Stimulated activated CD4-positive, alpha-beta T cell treated with anti-CD3 and anti-CD28 coated beads, Interleukin-1b, Interleukin-23, amount 100 ng/mL, for 48 hours (primary cell): ENCODE data around the gene RDH8.

ENCODE experiments used
- DNase-seq: peaks from one replicate; pipeline ENCODE4 v3.0.0-alpha.2; 2020

The RDH8 gene

DNA sequence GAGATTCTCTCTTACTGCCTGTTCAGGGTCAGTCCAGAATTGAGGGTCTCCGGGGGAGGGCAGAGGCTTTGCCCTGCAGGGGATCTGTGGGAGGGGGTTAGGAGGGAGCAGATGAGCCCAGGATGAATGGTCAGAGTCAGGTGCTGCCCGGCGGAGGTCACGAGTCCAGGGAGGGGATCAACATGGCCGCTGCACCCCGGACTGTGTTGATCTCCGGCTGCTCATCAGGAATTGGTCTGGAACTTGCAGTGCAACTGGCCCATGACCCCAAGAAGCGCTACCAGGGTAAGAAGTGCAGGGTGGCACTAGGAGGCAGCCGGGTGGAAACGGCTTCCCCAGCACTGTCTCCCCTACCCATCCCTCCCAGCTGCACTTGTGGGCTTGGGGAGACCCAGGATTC, at the start of gene RDH8:
Gene RDH8, plus strand, starts transcription at position 168 of the 400 bp plus-strand sequence. Its CDS starts 15 bp downstream, at position 183.
- DNase-seq, result no peak

GRCh38 chr19:9966024-9966423, 47.3 kb upstream of the RDH8 start:
- DNase-seq, result no peak

DNA sequence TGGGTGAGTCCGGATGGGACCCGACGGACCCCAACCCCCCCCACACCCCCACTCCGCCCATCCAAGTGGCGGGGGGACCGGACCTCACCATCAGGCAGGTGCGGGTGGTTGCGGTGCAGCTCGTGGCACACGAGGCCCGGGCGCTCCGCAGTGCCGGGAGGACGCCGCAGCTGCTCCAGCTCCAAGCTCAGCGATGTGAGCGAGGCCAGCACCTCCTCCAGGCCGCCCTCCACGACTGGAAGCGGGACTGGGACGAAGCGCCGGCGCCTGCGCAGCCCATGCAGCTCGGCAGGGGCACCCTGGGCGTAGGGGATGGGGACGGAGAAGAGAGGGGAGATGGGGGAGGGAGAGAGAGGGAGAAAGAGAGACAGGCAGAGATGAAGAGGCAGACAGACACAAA, 46.8 kb upstream of the RDH8 start:
- DNase-seq, result no peak

DNA sequence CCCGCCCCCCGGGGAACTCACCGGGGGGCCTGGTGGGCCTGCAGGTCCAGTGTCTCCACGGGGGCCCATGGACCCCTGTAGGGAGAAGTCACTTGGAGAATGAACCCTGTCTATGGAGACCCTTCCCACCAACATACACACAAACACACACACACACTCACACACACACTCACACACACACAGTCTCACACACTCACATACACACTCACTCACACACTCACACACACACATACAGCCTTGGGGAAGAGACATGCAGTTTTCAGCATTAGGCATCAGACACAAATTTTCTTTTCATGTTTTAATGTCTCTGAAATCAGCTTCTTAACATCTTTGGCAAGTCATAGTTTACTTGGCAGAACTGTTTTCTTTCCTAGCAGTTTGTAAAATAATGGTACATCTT, 46.0 kb upstream of the RDH8 start:
- DNase-seq, result no peak

- DNase-seq, result no peak
Observed at GRCh38 chr19:9968820-9969687, 44.2 kb upstream of the RDH8 start.

- DNase-seq, result no peak
Observed at GRCh38 chr19:9969688-9969975, 43.7 kb upstream of the RDH8 start.

DNA sequence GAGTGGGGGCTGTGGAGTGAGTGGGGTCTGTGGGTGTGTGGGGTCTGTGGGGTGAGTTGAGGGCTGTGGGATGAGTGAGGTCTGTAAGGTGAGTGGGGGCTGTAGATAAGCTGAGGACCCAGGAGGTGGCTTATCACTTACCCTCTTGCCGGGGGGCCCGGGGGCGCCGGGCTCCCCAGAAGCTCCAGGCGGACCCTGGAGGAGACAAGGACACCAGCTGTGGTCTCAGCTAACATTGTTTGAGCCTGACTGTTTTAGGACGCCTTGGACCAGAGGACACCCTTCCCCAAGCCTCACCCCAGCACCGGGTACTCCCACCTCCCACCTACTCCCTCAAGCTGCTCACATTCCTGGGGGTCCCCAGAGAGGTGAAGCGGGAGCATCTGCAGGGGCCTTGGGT, 42.8 kb upstream of the RDH8 start:
- no peak for DNase-seq

DNA sequence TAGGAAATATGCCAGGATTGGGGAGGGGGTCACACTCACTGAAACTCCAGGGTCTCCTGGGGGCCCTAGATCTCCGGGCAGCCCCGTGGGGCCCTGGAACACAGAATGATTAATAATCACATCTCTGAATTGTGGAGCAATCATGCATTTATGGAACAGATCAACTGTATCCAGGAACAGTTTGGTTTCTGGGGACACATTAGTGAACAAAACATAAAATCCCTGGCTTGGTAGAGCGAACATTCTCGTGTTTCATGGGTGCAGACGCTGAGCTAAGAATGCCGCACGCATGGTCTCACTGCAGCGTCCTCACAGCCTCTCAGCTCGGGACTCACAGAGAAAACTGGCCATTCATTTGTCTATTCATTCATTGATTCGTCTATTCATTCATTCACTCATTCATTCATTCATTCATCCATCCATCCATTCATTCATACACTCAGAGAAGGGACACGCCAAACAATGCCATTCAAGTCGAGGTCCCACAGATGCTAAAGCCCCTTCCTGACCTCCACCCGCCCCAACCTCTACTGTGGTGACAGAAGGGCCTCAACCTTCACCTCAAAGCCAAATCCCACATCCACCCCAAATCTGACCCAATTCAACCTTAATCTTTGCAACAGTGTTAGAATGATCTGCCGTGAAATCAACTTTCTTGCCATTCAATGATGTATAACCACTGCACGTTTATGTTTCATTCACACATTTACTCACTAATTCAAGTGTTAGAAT, 42.0 kb upstream of the RDH8 start:
- DNase-seq, result no peak

- no peak for DNase-seq
Observed at GRCh38 chr19:9972103-9972502, 41.2 kb upstream of the RDH8 start.

- DNase-seq, result no peak
Observed at GRCh38 chr19:9981406-9982260, 31.6 kb upstream of the RDH8 start.

GRCh38 chr19:9986787-9987281, 26.4 kb upstream of the RDH8 start:
- DNase-seq, result no peak

- DNase-seq, result no peak
Observed at GRCh38 chr19:9989504-9989903, 23.8 kb upstream of the RDH8 start.

- no peak for DNase-seq
Observed at GRCh38 chr19:9991425-9992191, 21.7 kb upstream of the RDH8 start.

DNA sequence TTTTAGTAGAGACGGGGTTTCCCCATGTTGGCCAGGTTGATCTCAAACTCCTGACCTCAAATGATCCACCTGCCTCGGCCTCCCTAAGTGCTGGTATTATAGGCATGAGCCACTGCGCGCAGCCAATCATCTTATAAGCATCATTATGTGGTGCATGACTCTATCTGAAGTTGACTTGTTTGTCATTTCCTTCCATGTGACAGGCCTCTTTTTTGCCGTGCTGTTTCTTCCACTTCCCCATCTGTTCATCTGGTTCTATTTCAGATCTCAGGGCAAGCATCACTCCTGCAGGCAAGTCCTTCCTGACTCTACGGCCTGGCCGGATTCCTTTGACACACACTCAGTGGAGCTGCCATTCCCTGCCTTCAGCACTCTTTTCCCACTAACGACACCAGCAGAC, 18.2 kb upstream of the RDH8 start:
- DNase-seq, result no peak

DNA sequence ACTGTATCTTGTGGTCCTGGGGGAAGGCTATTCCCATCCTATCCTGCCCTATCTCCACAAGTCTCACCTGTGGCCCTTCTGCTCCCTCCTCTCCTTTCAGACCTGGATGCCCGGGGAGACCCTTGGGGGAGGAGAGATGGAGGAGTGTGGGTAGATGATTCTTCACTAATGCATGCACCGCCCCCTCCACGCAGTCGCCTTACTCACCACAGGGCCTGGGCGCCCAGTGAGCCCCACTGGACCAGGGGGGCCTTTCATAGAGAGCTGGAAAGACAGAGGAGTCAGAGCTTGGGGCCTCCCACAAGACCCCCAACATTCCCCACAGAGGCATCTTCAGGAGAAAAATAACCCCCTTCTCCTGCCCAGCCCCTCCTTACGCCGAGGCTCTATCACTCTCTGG, 17.3 kb upstream of the RDH8 start:
- DNase-seq, result no peak

- DNase-seq, result no peak
Observed at GRCh38 chr19:9996541-9996940, 16.7 kb upstream of the RDH8 start.

DNA sequence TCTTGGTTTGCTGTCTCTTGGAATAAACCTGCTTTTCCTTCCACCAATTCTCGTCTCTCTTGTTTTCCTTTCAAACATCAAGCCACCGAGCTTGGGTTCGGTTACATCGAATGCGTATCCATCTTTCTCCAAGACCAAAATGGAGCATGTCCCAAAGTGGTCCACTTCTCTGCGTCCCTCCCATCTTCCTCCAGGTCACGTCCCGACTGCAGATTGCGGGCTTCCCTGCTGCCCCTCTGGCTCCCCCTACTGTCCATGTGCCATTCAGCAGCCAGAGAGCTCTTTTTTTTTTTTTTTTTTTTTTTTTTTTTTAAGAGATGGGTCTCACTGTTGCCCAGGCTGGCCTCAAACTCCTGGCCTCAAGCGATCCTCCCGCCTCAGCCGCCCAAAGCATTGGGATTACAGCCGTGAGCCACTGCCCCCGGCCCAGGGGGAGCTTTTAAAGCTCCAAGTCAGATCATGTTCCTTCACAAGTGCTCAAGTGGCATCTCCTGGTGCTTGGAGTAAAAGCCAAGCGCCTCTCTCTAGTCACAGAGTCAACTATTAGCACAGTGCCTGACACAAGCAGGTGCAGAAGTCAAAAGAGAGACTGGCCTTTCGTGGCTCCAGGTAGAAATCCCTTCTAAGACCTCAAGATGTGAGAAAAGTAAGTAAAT, 13.0 kb upstream of the RDH8 start:
- peak; percentile 61 for DNase-seq

DNA sequence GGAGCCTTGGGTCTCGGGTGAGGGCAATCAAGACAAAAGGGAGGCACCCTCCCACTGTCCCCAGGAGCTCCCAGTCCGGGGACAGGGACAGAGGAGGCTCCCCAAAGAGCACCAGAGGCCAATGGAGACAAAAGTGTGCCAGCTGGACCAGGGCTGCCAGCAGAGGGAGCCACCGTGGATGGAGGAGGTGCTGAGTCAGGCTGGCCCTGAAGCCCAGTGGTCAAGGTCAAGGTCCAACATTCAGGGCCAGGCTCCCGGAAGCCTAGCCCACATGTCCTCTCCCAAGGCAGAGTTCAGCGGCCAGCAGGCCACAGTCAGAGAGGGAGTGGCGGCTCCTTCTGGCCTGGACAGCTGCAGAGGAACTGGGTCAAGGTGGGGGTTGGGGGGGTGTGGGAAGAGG, 11.4 kb upstream of the RDH8 start:
- peak; percentile 12 for DNase-seq

- no peak for DNase-seq
Observed at GRCh38 chr19:10003271-10003670, 10.0 kb upstream of the RDH8 start.

DNA sequence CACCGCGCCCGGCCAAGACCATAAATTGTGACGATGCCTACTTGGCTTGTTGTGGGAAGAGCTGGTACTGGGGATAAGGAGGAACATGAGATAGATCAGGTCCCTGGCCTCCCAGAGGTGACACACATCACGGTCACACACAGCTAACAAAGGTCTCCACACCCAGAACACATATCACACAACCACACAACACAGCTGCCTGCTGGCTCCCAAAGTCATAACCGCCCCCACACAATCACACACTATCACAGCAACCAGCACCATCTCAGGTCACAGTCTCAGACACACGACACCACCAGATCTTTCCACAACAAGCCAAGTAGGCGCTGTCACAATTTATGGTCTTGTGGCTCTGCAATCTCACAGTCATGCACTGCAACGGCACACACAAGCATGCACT, 8.7 kb upstream of the RDH8 start:
- no peak for DNase-seq

- no peak for DNase-seq
Observed at GRCh38 chr19:10005632-10006334, 7.5 kb upstream of the RDH8 start.
